Suprapubic skin (tissue), 4 donors: ENCODE data around the gene TPK1. TPM values are rescaled to one million over a fixed set of nuclear protein-coding genes. Genes with fewer than 3 reads are reported as not detected.

ENCODE experiments used
- DNase-seq, 2 donors: peaks; one replicate each; pipeline ENCODE4 v3.0.0-alpha.2; 2019; ENCODE audit warnings: low spot score in 2 of 2
- H3K27ac ChIP-seq: fragments of 200-600 bp; sonication (generic); one replicate; pipeline ENCODE4 v1.5.1; 2019
- H3K27me3 ChIP-seq: fragments of 200-600 bp; sonication (generic); one replicate; pipeline ENCODE4 v1.5.1; 2019
- H3K36me3 ChIP-seq: fragments of 200-600 bp; sonication (generic); one replicate; pipeline ENCODE4 v1.5.1; 2019
- H3K4me1 ChIP-seq: fragments of 200-600 bp; sonication (generic); one replicate; pipeline ENCODE4 v1.5.1; 2019
- H3K4me3 ChIP-seq: fragments of 200-600 bp; sonication (generic); one replicate; pipeline ENCODE4 v1.5.1; 2019; ENCODE audit warnings: mild to moderate bottlenecking
- H3K9me3 ChIP-seq: fragments of 200-600 bp; sonication (generic); one replicate; pipeline ENCODE4 v1.5.1; 2019
- CTCF ChIP-seq, 2 donors: fragments of 200-600 bp in 1 of 2; fragments of 450-650 bp in 1 of 2; sonication (generic) in 1 of 2; IDR thresholded peaks; one replicate each; pipeline ENCODE4 v1.5.1; 2016 to 2019; ENCODE audit warnings: antibody characterized with exemption in 2 of 2, mild to moderate bottlenecking in 1 of 2, moderate library complexity in 1 of 2
- EP300 ChIP-seq: sonication (generic); formaldehyde crosslinking; IDR thresholded peaks from one replicate; pipeline ENCODE4 v1.6.1; 2017; ENCODE audit warnings: antibody characterized with exemption
- POLR2A ChIP-seq, 2 donors: fragments of 450-650 bp; IDR thresholded peaks; one replicate each; pipeline ENCODE4 v1.6.1; 2017; ENCODE audit warnings: antibody characterized with exemption in 2 of 2, mild to moderate bottlenecking in 2 of 2, moderate library complexity in 2 of 2
- POLR2AphosphoS5 ChIP-seq, 3 donors: sonication (generic); formaldehyde crosslinking; IDR thresholded peaks; one replicate each; pipeline ENCODE4 v1.6.1; 2017; ENCODE audit warnings: antibody characterized with exemption in 3 of 3
- WGBS: methylation state at CpG from one replicate; pipeline ENCODE4 v1.1.5; 2018; 5-methylcytosine and 5-hydroxymethylcytosine counted together
- total RNA-seq, 4 donors: library from RNA; depleted of rRNA; stranded (reverse); fragments of >200 nt; gene quantifications; one replicate each; pipeline ENCODE4 v1.1.0, GENCODE V29; 2016

TPK1 gene
- total RNA-seq, 4 donors from 2014 or later: 1.4 to 3.9 (median 2.8) TPM

GRCh38 chr7:144487901-144488300 is 348.0 kb downstream of the TPK1 start:
- H3K27ac ChIP-seq: no peak overlapping the region
- H3K36me3 ChIP-seq: no peaks in the 10 kb centered on the region
- H3K9me3 ChIP-seq: no peaks in the 10 kb centered on the region
- no peak overlapping the region for H3K4me3 ChIP-seq
- TF ChIP-seq CTCF (IDR thresholded peaks at IDR 0.05) (no peak), EP300 (no peak), POLR2AphosphoS5 (IDR thresholded peaks at IDR 0.05) (no peak), POLR2A (IDR thresholded peaks at IDR 0.05) (no peak)
- no peaks in the 10 kb centered on the region for H3K4me1 ChIP-seq
- no peak for DNase-seq
- H3K27me3 ChIP-seq: no peaks in the 10 kb centered on the region
- 66% methylated on average over 3 of the region's 3 CpGs for WGBS

- Histone ChIP-seq H3K9me3 (no peaks in the 10 kb centered on the region), H3K36me3 (no peaks in the 10 kb centered on the region), H3K4me1 (no peaks in the 10 kb centered on the region), H3K4me3 (no peak overlapping the region), H3K27ac (no peak overlapping the region), H3K27me3 (no peaks in the 10 kb centered on the region)
- WGBS: 96% methylated on average over 2 of the region's 2 CpGs
- TF ChIP-seq EP300 (no peak), CTCF (IDR thresholded peaks at IDR 0.05) (no peak), POLR2A (IDR thresholded peaks at IDR 0.05) (no peak), POLR2AphosphoS5 (IDR thresholded peaks at IDR 0.05) (no peak)
- no peak for DNase-seq
These were observed 351.4 kb downstream of the TPK1 start for GRCh38 chr7:144484445-144484844.

- DNase-seq: no peak
- WGBS: 40% methylated on average over 1 of the region's 1 CpG
- no peak for TF ChIP-seq POLR2AphosphoS5 (IDR thresholded peaks at IDR 0.05)
- TF ChIP-seq CTCF (IDR thresholded peaks at IDR 0.05): no peak
- no peak for TF ChIP-seq EP300
- TF ChIP-seq POLR2A (IDR thresholded peaks at IDR 0.05): no peak
- H3K9me3 ChIP-seq: no peaks in the 10 kb centered on the region
- H3K27me3 ChIP-seq: no peaks in the 10 kb centered on the region
- H3K27ac ChIP-seq: no peak overlapping the region
- no peaks in the 10 kb centered on the region for H3K4me1 ChIP-seq
- no peaks in the 10 kb centered on the region for H3K36me3 ChIP-seq
- H3K4me3 ChIP-seq: no peak overlapping the region
These were observed 352.7 kb downstream of the TPK1 start for GRCh38 chr7:144483189-144483588.

- Histone ChIP-seq H3K4me1 (no peaks in the 10 kb centered on the region), H3K27ac (no peak overlapping the region), H3K4me3 (no peak overlapping the region), H3K36me3 (no peaks in the 10 kb centered on the region), H3K9me3 (no peaks in the 10 kb centered on the region), H3K27me3 (no peaks in the 10 kb centered on the region)
- 47% methylated on average over 3 of the region's 3 CpGs for WGBS
- no peak for DNase-seq
- no peak for TF ChIP-seq POLR2A (IDR thresholded peaks at IDR 0.05)
- TF ChIP-seq POLR2AphosphoS5 (IDR thresholded peaks at IDR 0.05): no peak
- no peak for TF ChIP-seq EP300
- TF ChIP-seq CTCF (IDR thresholded peaks at IDR 0.05): no peak
These were observed 354.0 kb downstream of the TPK1 start for GRCh38 chr7:144481833-144482232.

- no peaks in the 10 kb centered on the region for H3K27me3 ChIP-seq
- DNase-seq: no peak
- H3K36me3 ChIP-seq: no peaks in the 10 kb centered on the region
- no peak overlapping the region for H3K4me3 ChIP-seq
- no peak for TF ChIP-seq CTCF (IDR thresholded peaks at IDR 0.05)
- no peak for TF ChIP-seq EP300
- no peak for TF ChIP-seq POLR2AphosphoS5 (IDR thresholded peaks at IDR 0.05)
- TF ChIP-seq POLR2A (IDR thresholded peaks at IDR 0.05): no peak
- H3K27ac ChIP-seq: no peak overlapping the region
- WGBS: 46% methylated on average over 1 of the region's 1 CpG
- H3K9me3 ChIP-seq: no peaks in the 10 kb centered on the region
- no peaks in the 10 kb centered on the region for H3K4me1 ChIP-seq
These were observed 358.5 kb downstream of the TPK1 start for GRCh38 chr7:144477348-144477747.
